ENCODE measurements around the gene WDR82. TPM values are rescaled to one million over a fixed set of nuclear protein-coding genes. Genes with fewer than 3 reads are reported as not detected.
A peak's percentile ranks its signal among the peaks of the same experiment; 100 is the strongest.

The WDR82 gene
- total RNA-seq, 4 donors from 2014 or later = 14.6 to 44.9 (median 40.8) TPM

DNA sequence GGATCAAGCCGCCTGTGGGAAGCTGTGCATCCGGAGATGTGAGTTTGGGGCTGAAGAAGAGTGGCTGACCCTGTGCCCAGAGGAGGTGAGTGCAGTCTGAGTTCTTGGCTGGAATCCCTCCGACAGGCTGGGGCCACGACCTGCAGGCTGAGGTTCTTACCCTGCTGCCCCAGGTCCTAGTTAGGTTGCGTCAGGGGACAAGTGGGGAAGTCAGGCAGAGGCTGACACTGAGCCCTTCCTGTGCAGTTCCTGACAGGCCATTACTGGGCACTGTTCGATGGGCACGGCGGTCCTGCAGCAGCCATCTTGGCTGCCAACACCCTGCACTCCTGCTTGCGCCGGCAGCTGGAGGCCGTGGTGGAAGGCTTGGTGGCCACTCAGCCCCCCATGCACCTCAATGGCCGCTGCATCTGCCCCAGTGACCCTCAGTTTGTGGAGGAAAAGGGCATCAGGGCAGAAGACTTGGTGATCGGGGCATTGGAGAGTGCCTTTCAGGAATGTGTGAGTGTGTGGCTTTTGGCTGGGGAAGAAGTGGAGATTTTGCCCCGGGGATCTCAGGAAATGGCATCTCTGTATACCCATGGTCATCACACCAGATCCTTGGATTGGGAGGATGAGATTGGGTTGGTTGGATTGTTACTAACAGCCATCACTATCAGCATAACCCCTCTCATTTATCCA lies 31.6 kb downstream of the WDR82 start:
- H3K36me3 ChIP-seq = no peaks in the 10 kb centered on the region

DNA sequence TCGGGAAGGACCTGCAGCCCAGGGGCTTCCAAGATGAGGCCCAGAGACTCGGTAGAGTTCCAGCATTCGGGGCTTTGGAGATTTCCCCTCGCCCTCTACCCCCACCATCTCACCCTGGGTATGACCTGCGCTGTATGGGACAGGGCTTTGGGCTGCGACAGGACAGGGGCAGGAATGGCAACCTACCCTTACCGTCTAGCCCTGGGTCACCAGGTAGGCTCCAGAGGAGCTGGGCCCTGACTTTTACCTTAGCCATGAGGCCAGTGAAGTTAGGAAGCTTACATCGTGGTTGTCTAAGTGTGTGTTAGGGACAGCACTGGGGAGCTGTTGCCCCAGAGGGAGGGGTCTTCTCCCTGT lies 32.2 kb downstream of the WDR82 start:
- in situ Hi-C loops (cut with MboI; ENCODE audit: low pct_ligation_motif_present in 1 of 4, low pct_unique_long_range_greater_than_20kb in 1 of 4, low sequenced_read_pairs in 3 of 4) (loop anchor here in 2 of 4 donors (25.0 kb wide), 1 partner anchor 91 kb away; no protein-coding TSS in a partner anchor), intact Hi-C loops (cut with DNase I; ENCODE audit: low total_unique reads) (no loop called here)
- DNase-seq = no peak
- Histone ChIP-seq H3K4me1 (peaks cover 0 to 23% (median 9%) of the 10 kb centered on the region in 4 donors), H3K27me3 (no peaks in the 10 kb centered on the region), H3K4me3 (peak overlapping the region; percentile 33 to 62 (median 50)), H3K36me3 (no peaks in the 10 kb centered on the region), H3K9me3 (no peaks in the 10 kb centered on the region), H3K27ac (peak overlapping the region; percentile 83 to 92 (median 85))
- TF ChIP-seq CTCF (IDR thresholded peaks at IDR 0.05) (no peak), POLR2A (IDR thresholded peaks at IDR 0.05) (no peak), EP300 (IDR thresholded peaks at IDR 0.05; ENCODE audit: low read depth) (no peak), POLR2AphosphoS5 (IDR thresholded peaks at IDR 0.05) (no peak)
- 27% methylated on average over 8 of the region's 8 CpGs; no CpG with 5 or more reads in 1 of the 2 donors for WGBS, 2 donors (ENCODE audit: low coverage in 1 of 2)

More for the DNA sequence above, 31.6 kb downstream of the WDR82 start:
- no peak for TF ChIP-seq EP300 (IDR thresholded peaks at IDR 0.05; ENCODE audit: low read depth)
- TF ChIP-seq POLR2A (IDR thresholded peaks at IDR 0.05) = no peak
- TF ChIP-seq POLR2AphosphoS5 (IDR thresholded peaks at IDR 0.05) = no peak
- TF ChIP-seq CTCF (IDR thresholded peaks at IDR 0.05) = no peak
- H3K9me3 ChIP-seq = no peaks in the 10 kb centered on the region
- DNase-seq = no peak
- 85 to 100% methylated on average over 1 to 14 of the region's 14 CpGs for WGBS, 2 donors (ENCODE audit: low coverage in 1 of 2)
- H3K27ac ChIP-seq = peak overlapping the region; percentile 83 to 92 (median 85)
- H3K27me3 ChIP-seq = no peaks in the 10 kb centered on the region
- in situ Hi-C loops (cut with MboI; ENCODE audit: low pct_ligation_motif_present in 1 of 4, low pct_unique_long_range_greater_than_20kb in 1 of 4, low sequenced_read_pairs in 3 of 4) = loop anchor here in 2 of 4 donors (25.0 kb wide), 1 partner anchor 90 kb away; no protein-coding TSS in a partner anchor
- H3K4me3 ChIP-seq = peak overlapping the region in 1 of 4 donors; percentile 62
- intact Hi-C loops (cut with DNase I; ENCODE audit: low total_unique reads) = no loop called here
- H3K4me1 ChIP-seq = peaks cover 0 to 23% (median 9%) of the 10 kb centered on the region in 4 donors

DNA sequence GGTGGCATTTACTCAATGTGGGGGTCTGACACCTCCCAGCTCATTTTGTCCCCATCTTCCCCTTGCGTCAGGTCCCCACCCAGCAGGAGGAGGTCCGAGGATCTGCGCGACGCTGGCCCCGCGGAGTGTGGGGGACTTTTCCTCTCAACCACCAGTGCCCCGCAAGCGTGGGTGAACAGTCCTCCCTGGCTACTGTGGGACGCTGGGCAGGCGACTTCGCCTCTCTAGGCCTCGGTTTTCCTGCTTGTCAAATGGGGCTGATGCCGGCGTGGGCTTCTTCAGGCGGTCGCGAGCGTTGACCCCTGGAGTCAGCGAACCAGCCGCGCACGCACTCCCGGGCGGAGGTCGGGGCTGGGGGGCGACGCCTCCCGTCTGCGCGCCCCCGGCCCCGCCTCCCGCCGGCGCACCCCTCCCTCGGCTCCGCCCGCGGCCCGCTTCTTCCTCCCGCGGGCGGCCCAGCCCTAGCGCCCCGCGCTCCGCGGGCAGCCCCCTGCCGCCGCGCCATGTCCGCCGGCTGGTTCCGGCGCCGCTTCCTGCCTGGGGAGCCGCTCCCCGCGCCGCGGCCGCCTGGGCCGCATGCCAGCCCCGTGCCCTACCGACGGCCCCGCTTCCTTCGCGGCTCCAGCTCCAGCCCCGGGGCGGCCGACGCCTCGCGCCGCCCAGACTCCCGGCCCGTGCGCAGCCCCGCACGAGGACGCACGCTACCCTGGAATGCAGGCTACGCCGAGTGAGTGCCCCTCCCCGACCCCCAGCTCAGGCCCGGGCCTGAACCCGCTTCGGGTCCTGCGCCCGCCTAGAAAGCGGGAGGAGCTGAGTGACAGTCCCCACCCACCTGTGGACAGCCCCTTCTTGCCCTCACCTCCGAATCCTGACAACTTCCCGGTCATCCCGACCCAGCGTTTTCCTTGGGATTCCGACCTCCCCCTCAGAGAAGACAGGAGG lies 32.9 kb downstream of the WDR82 start, which contains the start of gene PPM1M:
Gene PPM1M, plus strand, starts transcription at position 438 of the 942 bp plus-strand sequence. Its CDS starts 66 bp downstream, at position 504.
- Histone ChIP-seq H3K27me3 (no peaks in the 10 kb centered on the region), H3K4me3 (peak within 1 kb of the TSS; percentile 33 to 62 (median 50)), H3K36me3 (no peaks in the 10 kb centered on the region), H3K27ac (peak within 1 kb of the TSS; percentile 83 to 92 (median 85)), H3K4me1 (peaks cover 0 to 23% (median 11%) of the 10 kb centered on the region in 4 donors), H3K9me3 (no peaks in the 10 kb centered on the region)
- peak; percentile 67 for DNase-seq
- no peak for TF ChIP-seq CTCF (IDR thresholded peaks at IDR 0.05)
- TF ChIP-seq POLR2A (IDR thresholded peaks at IDR 0.05) = no peak
- no peak for TF ChIP-seq POLR2AphosphoS5 (IDR thresholded peaks at IDR 0.05)
- TF ChIP-seq EP300 (IDR thresholded peaks at IDR 0.05; ENCODE audit: low read depth) = no peak
- WGBS, 2 donors (ENCODE audit: low coverage in 1 of 2) = 7% methylated on average over 27 of the region's 98 CpGs; no CpG with 5 or more reads in 1 of the 2 donors
- in situ Hi-C loops (cut with MboI; ENCODE audit: low pct_ligation_motif_present in 1 of 4, low pct_unique_long_range_greater_than_20kb in 1 of 4, low sequenced_read_pairs in 3 of 4) = loop anchor here in 2 of 4 donors (25.0 kb wide), 1 partner anchor 92 kb away; no protein-coding TSS in a partner anchor
- intact Hi-C loops (cut with DNase I; ENCODE audit: low total_unique reads) = loop anchor here (1.0 kb wide), 1 partner anchor 38 kb away; no protein-coding TSS in a partner anchor
